Glomerular endothelial cell (primary cell): ENCODE results near the gene MYH6. TPM values are rescaled to one million over a fixed set of nuclear protein-coding genes. Genes with fewer than 3 reads are reported as not detected.
"Not testable (repeated sequence)": the region's sequence is repeated elsewhere in the genome, so short reads cannot be mapped to it uniquely, and the experiment has no call there.

Experiments
- DNase-seq: peaks from one replicate; pipeline ENCODE4 v3.0.0-alpha.2; 2011; ENCODE audit warnings: low read depth, low spot score; ENCODE audit errors: extremely low read depth
- total RNA-seq: library from RNA; depleted of rRNA; stranded (reverse); fragments of >200 nt; gene quantifications from 2 replicates; pipeline ENCODE4 v1.2.3, GENCODE V29; 2015

MYH6 gene
- not detected in 2 replicates for total RNA-seq

- no peak for DNase-seq
These were observed at the start of gene MYH6 for GRCh38 chr14:23407516-23408306. Gene MYH6 (minus strand): TSS chr14:23408273. CDS start chr14:23407223, 1,050 bp downstream.

- not testable (repeated sequence) for DNase-seq
These were observed 49.0 kb upstream of the MYH6 start for GRCh38 chr14:23456883-23457586.

- no peak for DNase-seq
These were observed 46.4 kb upstream of the MYH6 start for GRCh38 chr14:23454445-23454856.

GRCh38 chr14:23452237-23452636 lies 44.2 kb upstream of the MYH6 start:
- no peak for DNase-seq

- DNase-seq = no peak
These were observed 42.3 kb upstream of the MYH6 start for GRCh38 chr14:23450379-23450778.

GRCh38 chr14:23449314-23449713 lies 41.2 kb upstream of the MYH6 start:
- DNase-seq = no peak

GRCh38 chr14:23447361-23448350 lies 39.6 kb upstream of the MYH6 start:
- DNase-seq = no peak

- no peak for DNase-seq
These were observed 38.3 kb upstream of the MYH6 start for GRCh38 chr14:23446291-23446851.

- DNase-seq = no peak
These were observed 37.7 kb upstream of the MYH6 start for GRCh38 chr14:23445773-23446172.

GRCh38 chr14:23444314-23444713 lies 36.2 kb upstream of the MYH6 start:
- DNase-seq = no peak

GRCh38 chr14:23443881-23444280 lies 35.8 kb upstream of the MYH6 start:
- no peak for DNase-seq

GRCh38 chr14:23443411-23443812 lies 35.3 kb upstream of the MYH6 start:
- DNase-seq = no peak

GRCh38 chr14:23442721-23443356 lies 34.8 kb upstream of the MYH6 start:
- no peak for DNase-seq

- no peak for DNase-seq
These were observed 33.0 kb upstream of the MYH6 start for GRCh38 chr14:23441076-23441475.

GRCh38 chr14:23439107-23439835 lies 31.2 kb upstream of the MYH6 start:
- no peak for DNase-seq

- DNase-seq = no peak
These were observed 30.3 kb upstream of the MYH6 start for GRCh38 chr14:23438101-23438971.

- DNase-seq = no peak
These were observed 29.3 kb upstream of the MYH6 start for GRCh38 chr14:23437133-23438100.
